GM12878 (cell line): ENCODE results near the gene EDARADD.

Source experiments
- BACH1 ChIP-seq: fragments of 450-650 bp; IDR thresholded peaks from 2 replicates; pipeline ENCODE4 v1.6.1; 2017; ENCODE audit warnings: mild to moderate bottlenecking, borderline replicate concordance
- CEBPB ChIP-seq, 2 experiments: fragments of 150-350 bp in 1 of 2; IDR thresholded peaks; 2 replicates each; pipeline ENCODE4 v1.6.1; 2012 to 2014; ENCODE audit warnings: low read depth in 2 of 2, low read length in 2 of 2, borderline replicate concordance in 1 of 2, inconsistent platforms in 1 of 2
- CREB1 ChIP-seq: IDR thresholded peaks from 2 replicates; pipeline ENCODE4 v1.6.1; 2012; ENCODE audit warnings: low read depth, mild to moderate bottlenecking, inconsistent platforms
- HCFC1 ChIP-seq: fragments of 150-350 bp; IDR thresholded peaks from 2 replicates; pipeline ENCODE4 v1.6.1; 2014; ENCODE audit warnings: low read length
- HDGF ChIP-seq: fragments of 450-650 bp; IDR thresholded peaks from 2 replicates; pipeline ENCODE4 v1.6.1; 2016; ENCODE audit warnings: antibody characterized with exemption
- PML ChIP-seq: IDR thresholded peaks from 2 replicates; pipeline ENCODE4 v1.6.1; 2012; ENCODE audit warnings: low read length, inconsistent platforms
- POLR2A ChIP-seq: IDR thresholded peaks from 2 replicates; pipeline ENCODE4 v1.6.1; 2011; ENCODE audit warnings: low read depth, mild to moderate bottlenecking, low read length
- RAD21 ChIP-seq: IDR thresholded peaks from 2 replicates; pipeline ENCODE4 v1.6.1; 2011; ENCODE audit warnings: mild to moderate bottlenecking, low read depth, low read length, moderate library complexity; ENCODE audit not compliant: insufficient read depth
- SP1 ChIP-seq: IDR thresholded peaks from one replicate; pipeline ENCODE4 v1.6.1; 2011; ENCODE audit warnings: low read depth, low read length
- TCF12 ChIP-seq: IDR thresholded peaks from 2 replicates; pipeline ENCODE4 v1.6.1; 2011; ENCODE audit warnings: low read depth, mild to moderate bottlenecking, low read length
- YY1 ChIP-seq: IDR thresholded peaks from 2 replicates; pipeline ENCODE4 v1.6.1; 2011; ENCODE audit warnings: low read depth, mild to moderate bottlenecking, low read length
- ZNF207 ChIP-seq: fragments of 450-650 bp; IDR thresholded peaks from 2 replicates; pipeline ENCODE4 v1.6.1; 2014; ENCODE audit warnings: antibody characterized with exemption, mild to moderate bottlenecking, borderline replicate concordance
- TF ChIP-seq, protein P1 (sequence below), 3 experiments: IDR thresholded peaks in 2 of 3; conservative IDR thresholded peaks in 1 of 3; 2 replicates each; pipeline ENCODE4 v1.5.1; 2011; ENCODE audit warnings: low read depth in 3 of 3, low read length in 3 of 3, mild to moderate bottlenecking in 3 of 3, control low read depth in 2 of 3, moderate library complexity in 2 of 3, inconsistent platforms in 1 of 3, mixed read lengths in 1 of 3; ENCODE audit not compliant: control insufficient read depth in 2 of 3, insufficient read depth in 1 of 3; ENCODE audit errors: extremely low read depth in 1 of 3
- TF ChIP-seq, protein P2 (sequence below): IDR thresholded peaks from 2 replicates; pipeline ENCODE4 v1.6.1; 2011; ENCODE audit warnings: low read depth, mild to moderate bottlenecking, low read length, moderate library complexity, borderline replicate concordance; ENCODE audit errors: extremely low read depth

GRCh38 chr1:236440373-236440772 lies 46.3 kb downstream of the EDARADD start:
- TF ChIP-seq HDGF (no peak), CREB1 (no peak), SP1 (no peak), POLR2A (no peak), CEBPB (IDR thresholded peaks at IDR 0.05; ENCODE audit: borderline replicate concordance in 1 of 2, low read depth in 2 of 2, low read length in 2 of 2) (no peak), TCF12 (no peak), PML (no peak), YY1 (no peak), RAD21 (no peak), BACH1 (no peak), HCFC1 (no peak), ZNF207 (no peak)
- TF ChIP-seq, protein P1, sequence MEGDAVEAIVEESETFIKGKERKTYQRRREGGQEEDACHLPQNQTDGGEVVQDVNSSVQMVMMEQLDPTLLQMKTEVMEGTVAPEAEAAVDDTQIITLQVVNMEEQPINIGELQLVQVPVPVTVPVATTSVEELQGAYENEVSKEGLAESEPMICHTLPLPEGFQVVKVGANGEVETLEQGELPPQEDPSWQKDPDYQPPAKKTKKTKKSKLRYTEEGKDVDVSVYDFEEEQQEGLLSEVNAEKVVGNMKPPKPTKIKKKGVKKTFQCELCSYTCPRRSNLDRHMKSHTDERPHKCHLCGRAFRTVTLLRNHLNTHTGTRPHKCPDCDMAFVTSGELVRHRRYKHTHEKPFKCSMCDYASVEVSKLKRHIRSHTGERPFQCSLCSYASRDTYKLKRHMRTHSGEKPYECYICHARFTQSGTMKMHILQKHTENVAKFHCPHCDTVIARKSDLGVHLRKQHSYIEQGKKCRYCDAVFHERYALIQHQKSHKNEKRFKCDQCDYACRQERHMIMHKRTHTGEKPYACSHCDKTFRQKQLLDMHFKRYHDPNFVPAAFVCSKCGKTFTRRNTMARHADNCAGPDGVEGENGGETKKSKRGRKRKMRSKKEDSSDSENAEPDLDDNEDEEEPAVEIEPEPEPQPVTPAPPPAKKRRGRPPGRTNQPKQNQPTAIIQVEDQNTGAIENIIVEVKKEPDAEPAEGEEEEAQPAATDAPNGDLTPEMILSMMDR (IDR thresholded peaks at IDR 0.05 in 2 of 3, conservative IDR thresholded peaks at IDR 0.05 in 1 of 3; ENCODE audit: control insufficient read depth in 2 of 3, extremely low read depth in 1 of 3, insufficient read depth in 1 of 3, low read depth in 3 of 3, low read length in 3 of 3) = no peak
- TF ChIP-seq, protein P2, sequence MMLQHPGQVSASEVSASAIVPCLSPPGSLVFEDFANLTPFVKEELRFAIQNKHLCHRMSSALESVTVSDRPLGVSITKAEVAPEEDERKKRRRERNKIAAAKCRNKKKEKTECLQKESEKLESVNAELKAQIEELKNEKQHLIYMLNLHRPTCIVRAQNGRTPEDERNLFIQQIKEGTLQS = no peak
